SK-MEL-5 (cell line): ENCODE results near the gene SFT2D1. TPM values are rescaled to one million over a fixed set of nuclear protein-coding genes. Genes with fewer than 3 reads are reported as not detected.

Experiments
- DNase-seq: peaks from one replicate; pipeline ENCODE4 v3.0.0-alpha.2; 2016; ENCODE audit warnings: low read depth, low spot score
- in situ Hi-C: cut with HindIII; loops from 2 replicates; pipeline ENCODE4 v1.10.0; 2016; ENCODE audit warnings: low sequenced_read_pairs, high pct_unique_total_duplicates, low pct_unique_long_range_greater_than_20kb
- total RNA-seq: library from RNA; depleted of rRNA; stranded (reverse); fragments of >200 nt; shearing (Covaris generic); gene quantifications from 2 replicates; pipeline ENCODE4 v1.2.3, GENCODE V29; 2014; rRNA removed

Gene SFT2D1
- total RNA-seq, 1 experiment from 2014 or later, result 46.3 TPM

GRCh38 chr6:166274739-166275370 lies 67.5 kb downstream of the SFT2D1 start:
- DNase-seq, result no peak
- in situ Hi-C loops, result no loop called here

- DNase-seq, result no peak
- in situ Hi-C loops, result no loop called here
Measured at GRCh38 chr6:166274163-166274562, 68.2 kb downstream of the SFT2D1 start.

- in situ Hi-C loops, result no loop called here
- no peak for DNase-seq
Measured at GRCh38 chr6:166271376-166271765, 71.0 kb downstream of the SFT2D1 start.

GRCh38 chr6:166270706-166271375 lies 71.5 kb downstream of the SFT2D1 start:
- no peak for DNase-seq
- in situ Hi-C loops, result no loop called here

Other genes starting within 250 kb of the SFT2D1 start
- not detected in 2 replicates for gene TBXT, start 174.7 kb downstream of the SFT2D1 start, total RNA-seq
- not detected in 2 replicates for gene PRR18, start 34.2 kb downstream of the SFT2D1 start, total RNA-seq
- gene MPC1, start 40.4 kb upstream of the SFT2D1 start, total RNA-seq, result 30.3 and 34.6 TPM in 2 replicates
- 0.08 and 0.18 TPM in 2 replicates for gene RAMACL, start 244.1 kb upstream of the SFT2D1 start, total RNA-seq